ENCODE results near the gene CSRP1. TPM values are rescaled to one million over a fixed set of nuclear protein-coding genes. Genes with fewer than 3 reads are reported as not detected.
A peak's percentile ranks its signal among the peaks of the same experiment; 100 is the strongest.

Gene CSRP1
- total and polyA plus RNA-seq, 2 donors (not counting 1 experiment from before 2014, with no cell fraction given) = 23.8 to 36.7 TPM

DNA sequence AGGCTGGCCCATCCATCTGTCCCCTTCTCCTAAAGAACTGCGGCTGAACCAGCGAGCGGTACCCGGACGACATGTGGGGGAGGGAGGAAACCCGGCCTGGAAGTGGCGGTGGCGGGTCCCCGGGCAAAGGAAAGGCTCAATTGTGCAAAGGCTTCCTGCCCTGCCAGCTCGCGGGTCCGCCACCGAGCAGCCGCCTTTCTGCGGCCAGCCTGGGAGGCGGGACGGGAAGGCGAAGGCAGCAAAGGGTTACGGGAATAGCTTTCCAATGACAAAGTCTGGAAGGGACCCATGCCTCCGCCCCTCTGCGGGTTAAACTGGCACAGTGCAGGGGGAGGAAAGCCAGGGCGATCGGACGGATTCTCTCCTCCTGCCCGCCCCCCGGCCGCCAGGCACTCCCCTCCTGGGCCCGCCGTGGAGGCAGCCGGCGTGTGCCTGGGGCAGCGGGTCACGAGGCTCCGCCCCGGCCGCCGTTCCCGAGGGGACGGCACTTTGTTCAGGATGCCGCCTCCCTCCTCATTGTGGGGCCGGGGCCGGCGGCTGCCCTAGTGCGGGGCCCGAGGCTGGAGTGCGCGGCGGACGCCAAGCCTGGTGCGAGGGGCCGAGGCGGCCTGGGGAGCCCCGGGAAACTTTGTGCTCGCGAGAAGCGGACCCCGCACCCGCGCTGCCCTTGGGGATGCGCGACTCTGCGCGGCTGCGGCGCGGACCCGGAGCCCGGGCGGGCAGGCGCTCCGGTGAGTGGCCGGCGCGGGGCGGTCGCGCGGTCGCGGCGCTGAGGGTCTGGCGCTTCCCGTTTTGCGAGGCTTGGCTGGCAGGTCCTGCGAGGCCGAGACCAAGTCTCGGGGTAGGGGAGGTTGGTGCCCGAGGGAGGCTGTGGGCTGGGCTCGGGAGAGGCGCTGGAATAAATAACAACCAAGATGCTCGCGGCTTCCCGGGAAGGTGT, 32.0 kb upstream of the CSRP1 start, which contains the start of gene NAV1:
Gene NAV1 (plus strand): TSS at position 516 of the 940 bp plus-strand sequence. CDS start 83,758 bp downstream, outside the sequence.
- H3K9ac ChIP-seq (ENCODE audit: low read length) = peak within 1 kb of the TSS; percentile 48
- intact Hi-C loops (cut with micrococcal nuclease) = no loop called here
- H3K4me3 Mint-ChIP-seq = peak within 1 kb of the TSS; percentile 85

More for the DNA sequence above, 32.0 kb upstream of the CSRP1 start, which contains the start of gene NAV1:
- Mint-ChIP-seq H3K27ac (no peak within 1 kb of the TSS), H3K4me1 (peaks cover 34% of the 10 kb centered on the region), H3K27me3 (peaks cover 51% of the 10 kb centered on the region), H3K9me3 (ENCODE audit: insufficient read depth) (no peaks in the 10 kb centered on the region)
- ChIA-PET POLR2A (no interaction called here), CTCF (interaction anchor here (1.1 to 2.4 kb wide), 4 partner anchors 26 to 58 kb away, joined by 3 to 14 read pairs (median 8); partner anchors contain the start of gene CSRP1)
- H3K36me3 ChIP-seq (replicated peaks in 1 of 2; ENCODE audit: control extremely low read depth in 1 of 2, control insufficient read depth in 1 of 2, extremely low read depth in 1 of 2, insufficient read depth in 2 of 2, low read length in 1 of 2) = no peaks in the 10 kb centered on the region
- no peaks in the 10 kb centered on the region for H3K79me2 ChIP-seq (ENCODE audit: control insufficient read depth, insufficient read depth, low read length)
- ATAC-seq (ENCODE audit: low read depth) (peak; percentile 23), DNase-seq (peak; percentile 34)
- no peak for TF ChIP-seq EZH2 (IDR thresholded peaks at IDR 0.05; ENCODE audit: borderline replicate concordance, insufficient read depth, low read depth, low read length, poor library complexity, severe bottlenecking)
- TF ChIP-seq, protein P1, sequence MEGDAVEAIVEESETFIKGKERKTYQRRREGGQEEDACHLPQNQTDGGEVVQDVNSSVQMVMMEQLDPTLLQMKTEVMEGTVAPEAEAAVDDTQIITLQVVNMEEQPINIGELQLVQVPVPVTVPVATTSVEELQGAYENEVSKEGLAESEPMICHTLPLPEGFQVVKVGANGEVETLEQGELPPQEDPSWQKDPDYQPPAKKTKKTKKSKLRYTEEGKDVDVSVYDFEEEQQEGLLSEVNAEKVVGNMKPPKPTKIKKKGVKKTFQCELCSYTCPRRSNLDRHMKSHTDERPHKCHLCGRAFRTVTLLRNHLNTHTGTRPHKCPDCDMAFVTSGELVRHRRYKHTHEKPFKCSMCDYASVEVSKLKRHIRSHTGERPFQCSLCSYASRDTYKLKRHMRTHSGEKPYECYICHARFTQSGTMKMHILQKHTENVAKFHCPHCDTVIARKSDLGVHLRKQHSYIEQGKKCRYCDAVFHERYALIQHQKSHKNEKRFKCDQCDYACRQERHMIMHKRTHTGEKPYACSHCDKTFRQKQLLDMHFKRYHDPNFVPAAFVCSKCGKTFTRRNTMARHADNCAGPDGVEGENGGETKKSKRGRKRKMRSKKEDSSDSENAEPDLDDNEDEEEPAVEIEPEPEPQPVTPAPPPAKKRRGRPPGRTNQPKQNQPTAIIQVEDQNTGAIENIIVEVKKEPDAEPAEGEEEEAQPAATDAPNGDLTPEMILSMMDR (IDR thresholded peaks at IDR 0.05) = no peak
- H3K27me3 ChIP-seq (replicated peaks in 1 of 4; ENCODE audit: control extremely low read depth in 1 of 4, control insufficient read depth in 3 of 4, insufficient read depth in 4 of 4, low read length in 3 of 4) = peaks cover 0 to 52% (median 33%) of the 10 kb centered on the region in 4 experiments
- H3K9me3 ChIP-seq (ENCODE audit: control extremely low read depth in 1 of 3, control insufficient read depth in 2 of 3, insufficient read depth in 1 of 3, low read length in 2 of 3) = peaks cover 0 to 10% (median 0%) of the 10 kb centered on the region in 3 donors
- H3K4me1 ChIP-seq (ENCODE audit: control insufficient read depth in 2 of 2, insufficient read depth in 2 of 2, low read length in 2 of 2) = peaks cover 22 to 39% of the 10 kb centered on the region in 2 donors
- H2AFZ ChIP-seq (ENCODE audit: insufficient read depth, low read depth, low read length, poor library complexity, severe bottlenecking) = peak within 1 kb of the TSS; percentile 58
- no peaks in the 10 kb centered on the region for H4K20me1 ChIP-seq (ENCODE audit: control insufficient read depth, insufficient read depth, low read length, poor library complexity, severe bottlenecking)
- H3K4me3 ChIP-seq (ENCODE audit: control extremely low read depth in 1 of 5, extremely low read depth in 1 of 5, insufficient read depth in 1 of 5, low read depth in 2 of 5, low read length in 4 of 5) = peak within 1 kb of the TSS in 4 of 5 experiments; percentile 17 to 55 (median 43)
- H3K27ac ChIP-seq (ENCODE audit: low read length in 2 of 2) = no peak within 1 kb of the TSS
- WGBS (ENCODE audit: insufficient coverage) = under 1% methylated on average over 93 of the region's 93 CpGs
- H3K4me2 ChIP-seq (replicated peaks; ENCODE audit: low read depth, low read length, poor library complexity, severe bottlenecking) = peak within 1 kb of the TSS; percentile 87
